ENCODE data around the gene ZNF226.

DNA sequence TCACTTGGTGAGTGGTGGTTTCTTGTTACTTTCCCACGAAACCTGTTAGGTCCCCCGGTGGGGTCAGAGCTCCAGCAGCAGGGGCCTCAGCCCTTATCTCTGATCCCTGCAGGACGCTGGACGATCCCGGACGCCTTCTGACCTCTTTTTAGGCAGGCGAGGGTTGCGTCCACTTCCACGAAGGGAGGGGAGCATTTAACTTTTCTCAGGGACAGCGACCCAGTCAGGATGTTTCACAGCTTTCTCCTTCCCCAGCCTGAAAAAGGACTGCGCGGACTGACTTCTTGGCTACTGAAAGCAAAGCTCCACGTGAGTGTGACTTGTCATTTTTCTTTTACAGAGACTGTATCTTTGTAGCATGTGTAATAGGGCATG, 22.9 kb upstream of the ZNF226 start:
- TF ChIP-seq, protein P1, sequence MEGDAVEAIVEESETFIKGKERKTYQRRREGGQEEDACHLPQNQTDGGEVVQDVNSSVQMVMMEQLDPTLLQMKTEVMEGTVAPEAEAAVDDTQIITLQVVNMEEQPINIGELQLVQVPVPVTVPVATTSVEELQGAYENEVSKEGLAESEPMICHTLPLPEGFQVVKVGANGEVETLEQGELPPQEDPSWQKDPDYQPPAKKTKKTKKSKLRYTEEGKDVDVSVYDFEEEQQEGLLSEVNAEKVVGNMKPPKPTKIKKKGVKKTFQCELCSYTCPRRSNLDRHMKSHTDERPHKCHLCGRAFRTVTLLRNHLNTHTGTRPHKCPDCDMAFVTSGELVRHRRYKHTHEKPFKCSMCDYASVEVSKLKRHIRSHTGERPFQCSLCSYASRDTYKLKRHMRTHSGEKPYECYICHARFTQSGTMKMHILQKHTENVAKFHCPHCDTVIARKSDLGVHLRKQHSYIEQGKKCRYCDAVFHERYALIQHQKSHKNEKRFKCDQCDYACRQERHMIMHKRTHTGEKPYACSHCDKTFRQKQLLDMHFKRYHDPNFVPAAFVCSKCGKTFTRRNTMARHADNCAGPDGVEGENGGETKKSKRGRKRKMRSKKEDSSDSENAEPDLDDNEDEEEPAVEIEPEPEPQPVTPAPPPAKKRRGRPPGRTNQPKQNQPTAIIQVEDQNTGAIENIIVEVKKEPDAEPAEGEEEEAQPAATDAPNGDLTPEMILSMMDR (conservative IDR thresholded peaks at IDR 0.05), result no peak
- no peak for TF ChIP-seq EZH2 (IDR thresholded peaks at IDR 0.05; ENCODE audit: low read depth)
